Loucy (cell line): Measurements from ENCODE around the gene RAB6A.

Source experiments
- CTCF ChIP-seq: fragments of 200-600 bp; sonication (generic); conservative IDR thresholded peaks from 2 replicates; pipeline ENCODE4 v1.5.1; 2014; ENCODE audit warnings: mild to moderate bottlenecking, antibody characterized with exemption, low read length
- EZH2phosphoT487 ChIP-seq: fragments of 200-600 bp; IDR thresholded peaks from 2 replicates; pipeline ENCODE4 v1.6.1; 2018; ENCODE audit warnings: antibody characterized with exemption, mild to moderate bottlenecking, moderate library complexity, borderline replicate concordance

DNA sequence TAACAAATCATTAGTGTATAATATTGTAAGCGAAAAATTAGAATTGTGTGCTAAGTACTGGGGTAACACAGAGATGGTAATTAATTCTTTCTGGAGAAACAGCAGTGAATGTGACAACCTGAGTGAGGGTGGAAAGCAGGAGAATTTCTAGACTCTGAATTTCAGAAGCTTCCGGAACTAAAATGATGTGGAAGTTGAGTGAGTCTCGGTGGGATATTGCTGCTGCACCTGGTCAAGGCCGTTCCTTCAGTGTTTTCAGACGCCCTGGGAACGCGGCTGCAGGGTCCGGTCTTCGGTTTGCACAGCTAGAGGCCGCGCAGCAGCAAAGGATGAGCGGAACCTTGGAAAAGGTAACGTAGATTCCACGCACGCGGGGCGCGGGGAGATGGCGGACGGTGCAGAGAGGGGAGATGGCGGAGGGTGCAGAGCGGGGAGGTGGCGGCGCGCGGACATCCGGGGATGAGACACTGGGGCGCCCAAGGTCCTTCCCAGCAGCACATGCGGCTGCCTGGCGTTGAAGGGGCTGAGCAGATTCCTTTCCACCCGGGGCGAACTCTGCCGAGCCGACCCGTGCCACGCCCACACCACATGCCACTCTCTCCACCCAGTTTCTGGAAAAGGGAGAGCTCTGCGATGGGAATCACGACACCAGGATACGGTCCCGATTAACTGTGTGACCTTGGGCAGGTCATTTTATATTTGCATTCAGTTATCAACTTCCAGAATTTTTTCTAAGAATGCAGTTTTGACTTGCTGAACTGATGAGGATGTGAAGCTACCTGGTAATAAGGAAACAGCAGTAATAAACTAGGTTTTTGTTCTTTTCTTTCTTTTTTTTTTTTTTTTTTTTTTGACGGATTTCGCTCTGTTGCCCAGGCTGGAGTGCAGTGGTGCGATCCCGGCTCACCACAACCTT lies 27.0 kb upstream of the RAB6A start, which contains the start of gene MRPL48:
- TF ChIP-seq CTCF: no peak
- no peak for TF ChIP-seq EZH2phosphoT487
